HepG2 (cell line): Measurements from ENCODE around the gene GALNT17.

Experiments
- ATAD3A ChIP-seq: sonication (generic); formaldehyde crosslinking; IDR thresholded peaks from 2 replicates; pipeline ENCODE4 v1.4.0; 2020; ENCODE audit warnings: missing genetic modification reagents
- ATF3 ChIP-seq: sonication (generic); formaldehyde crosslinking; IDR thresholded peaks from 2 replicates; pipeline ENCODE4 v1.4.0; 2020; ENCODE audit warnings: missing genetic modification reagents
- CREM ChIP-seq, 2 experiments: sonication (generic) in 1 of 2; formaldehyde crosslinking in 1 of 2; IDR thresholded peaks; 2 replicates each; pipeline versions ENCODE4 v1.4.0 to v1.6.1; 2016 to 2020; ENCODE audit warnings: antibody characterized with exemption in 1 of 2, mild to moderate bottlenecking in 1 of 2, missing genetic modification reagents in 1 of 2
- EP300 ChIP-seq, 3 experiments: sonication (generic) in 1 of 3; formaldehyde crosslinking in 1 of 3; IDR thresholded peaks; 2 replicates each; pipeline versions ENCODE4 v1.5.1 to v1.6.1; 2011 to 2020; ENCODE audit warnings: low read depth in 2 of 3, low read length in 2 of 3, borderline replicate concordance in 1 of 3, improper control_type of control experiment in 1 of 3, mild to moderate bottlenecking in 1 of 3, missing genetic modification reagents in 1 of 3, moderate library complexity in 1 of 3
- ETV6 ChIP-seq: sonication (generic); formaldehyde crosslinking; conservative IDR thresholded peaks from 2 replicates; pipeline ENCODE4 v1.4.0; 2020; ENCODE audit warnings: missing genetic modification reagents
- HBP1 ChIP-seq: IDR thresholded peaks from 2 replicates; pipeline ENCODE4 v1.6.1; 2016; ENCODE audit warnings: low read depth, control low read depth
- HDAC2 ChIP-seq: sonication (generic); formaldehyde crosslinking; IDR thresholded peaks from 2 replicates; pipeline ENCODE4 v1.4.0; 2020; ENCODE audit warnings: missing genetic modification reagents
- MAZ ChIP-seq, 2 experiments: sonication (generic) in 1 of 2; formaldehyde crosslinking in 1 of 2; IDR thresholded peaks; 2 replicates each; pipeline versions ENCODE4 v1.5.0 to v1.6.1; 2012 to 2020; ENCODE audit warnings: low read depth in 2 of 2, mild to moderate bottlenecking in 2 of 2, borderline replicate concordance in 1 of 2, improper control_type of control experiment in 1 of 2, low read length in 1 of 2, missing genetic modification reagents in 1 of 2, moderate library complexity in 1 of 2
- MXI1 ChIP-seq: IDR thresholded peaks from 3 replicates; pipeline ENCODE4 v1.6.1; 2012; ENCODE audit warnings: low read depth, low read length, inconsistent platforms, borderline replicate concordance
- NAIF1 ChIP-seq: sonication (generic); formaldehyde crosslinking; IDR thresholded peaks from 2 replicates; pipeline ENCODE4 v1.5.0; 2020; ENCODE audit warnings: mild to moderate bottlenecking, missing genetic modification reagents, borderline replicate concordance
- NFIC ChIP-seq: IDR thresholded peaks from 2 replicates; pipeline ENCODE4 v1.6.1; 2012; ENCODE audit warnings: mild to moderate bottlenecking, low read length, inconsistent platforms
- POLR2AphosphoS5 ChIP-seq: IDR thresholded peaks from 2 replicates; pipeline ENCODE4 v1.6.1; 2012; ENCODE audit warnings: low read depth, low read length
- TAF1 ChIP-seq: sonication (generic); formaldehyde crosslinking; IDR thresholded peaks from 2 replicates; pipeline ENCODE4 v1.4.0; 2020; ENCODE audit warnings: missing genetic modification reagents
- ZNF292 ChIP-seq: sonication (generic); formaldehyde crosslinking; IDR thresholded peaks from 2 replicates; pipeline ENCODE4 v1.8.1; 2022; ENCODE audit warnings: mild to moderate bottlenecking, low read depth, missing genetic modification reagents, borderline replicate concordance

GRCh38 chr7:71479231-71479630, 347.3 kb downstream of the GALNT17 start:
- TF ChIP-seq MXI1 = no peak
- no peak for TF ChIP-seq NAIF1 (CRISPR knock-in tag)
- TF ChIP-seq POLR2AphosphoS5 = no peak
- no peak for TF ChIP-seq ATAD3A (CRISPR knock-in tag)
- TF ChIP-seq HDAC2 (CRISPR knock-in tag) = no peak
- TF ChIP-seq EP300 (IDR thresholded peaks at IDR 0.05; ENCODE audit: low read depth in 2 of 2, low read length in 2 of 2) = no peak
- TF ChIP-seq EP300 (CRISPR knock-in tag; IDR thresholded peaks at IDR 0.05; ENCODE audit: borderline replicate concordance) = no peak
- TF ChIP-seq ZNF292 (CRISPR knock-in tag) = no peak
- TF ChIP-seq TAF1 (CRISPR knock-in tag) = no peak
- TF ChIP-seq CREM (IDR thresholded peaks at IDR 0.05) = no peak
- TF ChIP-seq CREM (CRISPR knock-in tag; IDR thresholded peaks at IDR 0.05) = no peak
- TF ChIP-seq HBP1 (CRISPR knock-in tag) = no peak
- no peak for TF ChIP-seq MAZ (IDR thresholded peaks at IDR 0.05; ENCODE audit: borderline replicate concordance, low read depth, low read length)
- no peak for TF ChIP-seq MAZ (CRISPR knock-in tag; IDR thresholded peaks at IDR 0.05; ENCODE audit: low read depth)
- TF ChIP-seq NFIC = no peak
- no peak for TF ChIP-seq ETV6 (CRISPR knock-in tag)
- no peak for TF ChIP-seq ATF3
